NCI-H2196 (cell line): ENCODE results near the gene RNF225.
A peak's percentile ranks its signal among the peaks of the same experiment; 100 is the strongest.
"Not testable (repeated sequence)": the region's sequence is repeated elsewhere in the genome, so short reads cannot be mapped to it uniquely, and the experiment has no call there.

Experiments used
- DNase-seq: peaks from one replicate; lab custom pipeline; 2025; ENCODE audit not compliant: unreplicated experiment; lab: John Stamatoyannopoulos, UW

Gene RNF225

GRCh38 chr19:58386576-58387337 lies 8.7 kb upstream of the RNF225 start, which contains the start of gene RPS5:
Gene RPS5, plus strand, starts transcription at chr19:58387269. Its CDS starts 869 bp downstream, at chr19:58388138.
- DNase-seq, result peak; percentile 98

GRCh38 chr19:58387338-58388174 lies 7.9 kb upstream of the RNF225 start:
- DNase-seq, result no peak

- no peak for DNase-seq
These were observed 7.3 kb upstream of the RNF225 start for GRCh38 chr19:58388175-58388526.

- DNase-seq, result no peak
These were observed 2.3 kb upstream of the RNF225 start for GRCh38 chr19:58392945-58393724.

- DNase-seq, result no peak
These were observed 1.8 kb upstream of the RNF225 start for GRCh38 chr19:58393725-58394033.

GRCh38 chr19:58394821-58395219 lies 636 bp upstream of the RNF225 start:
- DNase-seq, result no peak

GRCh38 chr19:58395979-58396627 lies 647 bp downstream of the RNF225 start:
- no peak for DNase-seq

GRCh38 chr19:58396691-58397532 lies 1.5 kb downstream of the RNF225 start:
- no peak for DNase-seq

- DNase-seq, result no peak
These were observed 2.1 kb downstream of the RNF225 start for GRCh38 chr19:58397533-58398037.

GRCh38 chr19:58398087-58398486 lies 2.6 kb downstream of the RNF225 start:
- no peak for DNase-seq

- DNase-seq, result no peak
These were observed 3.1 kb downstream of the RNF225 start for GRCh38 chr19:58398545-58398944.

- no peak for DNase-seq
These were observed 4.4 kb downstream of the RNF225 start for GRCh38 chr19:58399903-58400302.

GRCh38 chr19:58400316-58400915 lies 5.0 kb downstream of the RNF225 start:
- DNase-seq, result peak; percentile 71

GRCh38 chr19:58400916-58401839 lies 5.7 kb downstream of the RNF225 start:
- peak; percentile 99 for DNase-seq

- DNase-seq, result no peak
These were observed 6.5 kb downstream of the RNF225 start for GRCh38 chr19:58401840-58402421.

GRCh38 chr19:58403920-58404478 lies 8.5 kb downstream of the RNF225 start:
- DNase-seq, result not testable (repeated sequence)

GRCh38 chr19:58406818-58407657 lies 11.6 kb downstream of the RNF225 start:
- no peak for DNase-seq
